ENCODE data around the gene LZTS2.

The LZTS2 gene

DNA sequence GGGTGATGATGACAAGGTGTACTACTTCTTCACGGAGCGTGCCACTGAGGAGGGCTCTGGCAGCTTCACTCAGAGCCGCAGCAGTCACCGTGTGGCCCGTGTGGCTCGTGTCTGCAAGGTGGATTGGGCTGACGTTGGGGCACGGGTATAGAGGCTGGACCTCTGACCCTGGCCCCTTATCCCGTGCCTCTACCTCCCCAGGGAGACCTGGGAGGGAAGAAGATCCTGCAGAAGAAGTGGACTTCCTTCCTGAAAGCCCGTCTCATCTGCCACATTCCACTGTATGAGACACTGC is 20.8 kb upstream of the LZTS2 start:
- DNase-seq (ENCODE audit: low read depth in 1 of 2, low spot score in 1 of 2) = no peak

DNA sequence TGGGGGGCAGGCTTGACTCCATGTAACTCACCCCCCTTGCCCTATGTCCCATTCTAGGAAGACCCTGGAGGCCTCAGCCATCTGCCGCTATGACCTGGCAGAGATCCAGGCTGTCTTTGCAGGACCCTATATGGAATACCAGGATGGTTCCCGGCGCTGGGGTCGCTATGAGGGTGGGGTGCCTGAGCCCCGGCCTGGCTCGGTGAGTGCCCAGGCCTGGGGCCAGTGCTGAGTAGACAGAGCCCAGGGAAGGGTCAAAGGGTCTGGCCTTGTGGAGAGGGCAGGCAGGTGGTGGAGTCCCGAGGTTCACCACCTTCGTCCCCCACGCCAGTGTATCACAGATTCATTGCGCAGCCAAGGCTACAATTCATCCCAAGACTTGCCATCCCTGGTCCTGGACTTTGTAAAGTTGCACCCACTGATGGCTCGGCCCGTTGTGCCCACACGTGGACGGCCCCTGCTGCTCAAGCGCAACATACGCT is 19.8 kb upstream of the LZTS2 start:
- DNase-seq (ENCODE audit: low read depth in 1 of 2, low spot score in 1 of 2) = no peak

DNA sequence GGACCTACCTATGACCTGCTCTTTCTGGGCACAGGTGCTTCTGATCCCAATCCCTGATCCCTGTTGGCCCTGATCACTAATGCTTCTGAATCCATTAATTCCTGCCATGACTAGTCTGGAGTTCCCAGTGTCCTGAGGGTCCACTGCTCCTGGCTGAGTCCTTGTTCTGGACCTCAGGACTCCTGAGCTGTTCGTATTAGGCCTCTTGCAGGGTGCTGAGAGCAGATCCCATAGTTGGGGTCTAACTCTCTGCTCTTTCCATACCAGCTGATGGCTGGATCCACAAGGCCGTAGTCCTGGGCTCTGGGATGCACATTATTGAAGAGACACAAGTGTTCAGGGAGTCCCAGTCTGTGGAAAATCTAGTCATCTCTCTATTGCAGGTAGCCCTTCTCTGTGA is 19.3 kb upstream of the LZTS2 start:
- DNase-seq (ENCODE audit: low read depth in 1 of 2, low spot score in 1 of 2) = no peak

- DNase-seq (ENCODE audit: low read depth in 1 of 2, low spot score in 1 of 2) = no peak
Measured at GRCh38 chr10:100980711-100981110, 18.9 kb upstream of the LZTS2 start.

- no peak for DNase-seq (ENCODE audit: low read depth in 1 of 2, low spot score in 1 of 2)
Measured at GRCh38 chr10:100981178-100981772, 18.3 kb upstream of the LZTS2 start.

GRCh38 chr10:100982916-100983830 is 16.4 kb upstream of the LZTS2 start:
- DNase-seq (ENCODE audit: low read depth in 1 of 2, low spot score in 1 of 2) = no peak

DNA sequence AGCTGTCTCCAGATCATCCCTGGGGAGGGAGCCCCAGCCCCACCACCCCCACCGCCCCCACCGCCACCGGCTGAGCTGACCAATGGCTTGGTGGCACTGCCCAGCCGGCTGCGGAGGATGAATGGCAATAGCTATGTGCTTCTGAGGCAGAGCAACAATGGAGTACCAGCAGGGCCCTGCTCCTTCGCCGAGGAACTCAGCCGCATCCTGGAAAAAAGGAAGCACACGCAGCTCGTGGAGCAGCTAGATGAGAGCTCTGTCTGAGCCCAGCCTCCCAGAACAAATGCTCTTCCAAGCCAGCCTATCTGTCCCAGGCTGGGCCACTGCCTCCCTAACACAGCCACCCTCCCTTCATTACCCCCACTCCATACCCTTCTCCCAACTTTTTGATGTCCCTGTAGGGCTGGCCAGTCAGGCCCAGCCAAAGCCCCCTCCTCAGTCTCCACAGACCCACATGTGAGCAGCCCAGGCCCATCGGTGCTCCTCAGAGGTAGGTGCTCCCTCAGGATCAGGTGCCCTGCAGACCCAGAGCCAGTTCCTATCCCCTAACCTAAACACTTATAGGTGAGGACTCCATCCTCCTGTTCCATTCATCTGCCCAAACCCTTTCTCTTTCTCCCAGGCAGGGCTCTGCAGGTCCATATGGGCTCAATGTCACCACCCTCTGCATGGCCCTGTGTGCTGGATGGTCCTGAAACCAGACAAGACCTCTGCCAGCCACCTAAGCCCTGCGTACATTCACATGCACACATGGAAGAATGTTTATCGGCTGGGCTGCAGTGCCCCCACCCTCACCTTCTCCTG is 15.5 kb upstream of the LZTS2 start:
- DNase-seq (ENCODE audit: low read depth in 1 of 2, low spot score in 1 of 2) = no peak

- DNase-seq (ENCODE audit: low read depth in 1 of 2, low spot score in 1 of 2) = no peak
Measured at GRCh38 chr10:100984672-100985177, 14.9 kb upstream of the LZTS2 start.

- DNase-seq (ENCODE audit: low read depth in 1 of 2, low spot score in 1 of 2) = no peak
Measured at GRCh38 chr10:100985336-100985735, 14.3 kb upstream of the LZTS2 start.

- no peak for DNase-seq (ENCODE audit: low read depth in 1 of 2, low spot score in 1 of 2)
Measured at GRCh38 chr10:100986623-100986951, 13.0 kb upstream of the LZTS2 start.

- DNase-seq (ENCODE audit: low read depth in 1 of 2, low spot score in 1 of 2) = peak; percentile 76 to 86
Measured at GRCh38 chr10:100986952-100987684, 12.5 kb upstream of the LZTS2 start, which contains the start of the genes MRPL43 and TWNK. TSS of gene MRPL43 (minus strand) at chr10:100987497. CDS start at chr10:100987443, 54 bp downstream. TSS of gene TWNK (plus strand) at chr10:100987543. CDS start at chr10:100988211, 668 bp downstream.

- no peak for DNase-seq (ENCODE audit: low read depth in 1 of 2, low spot score in 1 of 2)
Measured at GRCh38 chr10:100987685-100988049, 11.9 kb upstream of the LZTS2 start.

DNA sequence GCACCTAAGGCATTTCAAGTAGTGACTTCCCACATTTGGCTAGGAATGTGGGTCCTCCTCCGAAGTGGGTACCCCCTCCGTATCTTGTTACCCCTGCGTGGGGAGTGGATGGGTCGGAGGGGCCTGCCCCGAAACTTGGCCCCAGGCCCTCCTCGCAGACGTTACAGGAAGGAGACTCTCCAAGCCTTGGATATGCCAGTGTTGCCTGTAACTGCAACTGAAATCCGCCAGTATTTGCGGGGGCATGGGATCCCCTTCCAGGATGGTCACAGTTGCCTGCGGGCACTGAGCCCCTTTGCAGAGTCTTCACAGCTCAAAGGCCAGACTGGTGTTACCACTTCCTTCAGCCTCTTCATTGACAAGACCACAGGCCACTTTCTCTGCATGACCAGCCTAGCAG is 11.4 kb upstream of the LZTS2 start:
- no peak for DNase-seq (ENCODE audit: low read depth in 1 of 2, low spot score in 1 of 2)

GRCh38 chr10:100989088-100989487 is 10.5 kb upstream of the LZTS2 start:
- no peak for DNase-seq (ENCODE audit: low read depth in 1 of 2, low spot score in 1 of 2)

- DNase-seq (ENCODE audit: low read depth in 1 of 2, low spot score in 1 of 2) = no peak
Measured at GRCh38 chr10:100993986-100994708, 5.5 kb upstream of the LZTS2 start.

GRCh38 chr10:100995181-100995580 is 4.4 kb upstream of the LZTS2 start:
- no peak for DNase-seq (ENCODE audit: low read depth in 1 of 2, low spot score in 1 of 2)

- DNase-seq (ENCODE audit: low read depth in 1 of 2, low spot score in 1 of 2) = peak in 1 of 2 donors; percentile 26
Measured at GRCh38 chr10:100996678-100997359, 2.8 kb upstream of the LZTS2 start.

DNA sequence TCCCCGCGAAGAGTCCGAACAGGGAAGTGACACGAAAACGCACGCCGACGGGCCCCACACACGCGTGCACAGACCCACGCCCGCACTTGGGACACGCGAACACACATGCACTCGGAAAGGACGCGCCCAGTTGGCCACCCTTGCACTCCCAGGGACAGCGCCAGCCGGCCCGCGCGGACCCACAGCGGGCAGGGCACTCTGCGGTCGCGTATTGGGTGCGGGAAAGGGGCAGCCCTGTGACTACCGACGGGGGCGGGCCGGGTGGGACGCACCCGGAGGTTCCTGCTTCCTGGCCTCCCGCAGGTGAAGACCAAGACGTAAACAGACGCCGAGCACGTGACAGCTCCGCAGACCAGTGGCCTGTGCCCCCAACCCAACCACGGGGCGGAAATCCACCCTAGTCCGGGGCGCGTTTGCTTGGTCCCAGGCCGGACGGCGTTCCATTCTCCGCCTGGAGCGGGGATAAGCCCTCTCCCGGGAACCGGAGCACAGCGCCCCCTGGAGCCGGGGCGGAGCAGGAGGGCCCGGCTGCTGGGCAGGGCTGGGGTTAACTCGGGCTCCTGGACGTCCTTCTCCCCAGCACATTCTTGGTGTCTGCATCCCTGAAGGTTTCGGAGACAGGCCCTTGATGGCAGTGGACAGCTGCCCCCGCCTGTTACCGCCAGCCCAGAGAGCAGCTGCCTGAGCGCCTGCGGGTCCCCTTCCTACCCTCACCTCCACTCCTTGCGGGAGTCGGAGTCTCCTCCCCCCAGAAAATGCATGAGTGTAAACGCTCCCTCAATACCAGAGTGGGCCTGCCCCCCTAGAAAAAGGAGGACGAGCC is 2.0 kb upstream of the LZTS2 start:
- DNase-seq (ENCODE audit: low read depth in 1 of 2, low spot score in 1 of 2) = peak; percentile 40 to 55
